ENCODE measurements around the gene DGAT2.

DGAT2 gene

GRCh38 chr11:75836417-75836816, 67.8 kb downstream of the DGAT2 start:
- DNase-seq = no peak

DNA sequence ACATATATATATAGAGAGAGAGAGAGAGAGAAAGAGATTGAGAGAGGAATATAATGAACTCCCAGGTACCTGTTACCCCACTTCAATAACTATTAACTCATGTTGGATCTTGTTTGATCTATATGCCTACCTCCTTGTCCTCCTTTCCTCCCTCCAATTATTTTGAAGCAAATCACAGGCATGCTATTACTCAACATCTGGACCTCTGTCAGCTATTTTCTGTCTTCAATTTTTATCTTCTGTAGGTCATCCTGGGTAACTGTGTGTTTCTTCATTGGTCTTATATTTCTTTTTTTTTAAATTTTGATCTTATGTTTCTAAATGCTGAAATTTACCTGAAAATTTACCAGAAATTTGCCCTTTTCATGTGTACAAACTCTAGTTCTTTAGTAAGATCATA, 71.3 kb downstream of the DGAT2 start:
- no peak for DNase-seq

DNA sequence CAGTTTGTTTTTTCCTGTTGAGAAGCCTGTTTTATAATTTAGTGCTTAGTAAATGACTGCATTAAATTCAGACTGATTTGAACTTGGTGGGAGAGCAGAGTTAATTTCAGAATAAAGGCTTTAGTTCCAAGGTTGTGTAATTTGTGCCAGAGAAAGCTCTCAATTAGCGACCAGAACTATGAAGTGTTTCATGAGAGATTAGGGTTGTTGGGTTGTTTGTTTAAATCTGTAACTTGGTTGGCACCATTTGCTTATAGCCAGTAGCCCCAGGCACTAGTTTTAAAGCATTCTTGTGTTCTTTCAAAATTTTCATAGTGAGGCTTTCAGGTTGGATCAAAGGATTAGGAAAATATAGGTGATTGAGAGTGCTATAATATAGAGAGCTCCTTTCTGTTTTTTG, 71.9 kb downstream of the DGAT2 start:
- no peak for DNase-seq

DNA sequence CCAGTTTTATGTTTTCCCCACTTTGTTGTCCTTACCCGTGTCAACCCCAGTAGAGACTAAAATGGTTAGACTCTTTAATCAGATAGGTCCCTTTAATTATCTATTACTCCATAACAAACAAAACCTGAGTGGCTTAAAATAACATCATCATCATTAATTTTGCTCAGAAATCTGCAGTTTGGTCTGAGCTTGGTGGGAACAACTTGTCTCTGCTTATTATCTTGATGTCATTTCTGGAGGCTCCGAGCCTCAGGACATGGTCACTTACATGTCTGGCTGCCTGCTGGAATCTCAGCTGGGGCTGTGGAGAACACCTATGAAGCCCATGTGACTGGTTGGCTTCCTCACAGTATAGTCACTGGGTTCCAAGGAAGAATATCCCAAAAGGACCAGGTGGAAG, 73.2 kb downstream of the DGAT2 start:
- DNase-seq = no peak

DNA sequence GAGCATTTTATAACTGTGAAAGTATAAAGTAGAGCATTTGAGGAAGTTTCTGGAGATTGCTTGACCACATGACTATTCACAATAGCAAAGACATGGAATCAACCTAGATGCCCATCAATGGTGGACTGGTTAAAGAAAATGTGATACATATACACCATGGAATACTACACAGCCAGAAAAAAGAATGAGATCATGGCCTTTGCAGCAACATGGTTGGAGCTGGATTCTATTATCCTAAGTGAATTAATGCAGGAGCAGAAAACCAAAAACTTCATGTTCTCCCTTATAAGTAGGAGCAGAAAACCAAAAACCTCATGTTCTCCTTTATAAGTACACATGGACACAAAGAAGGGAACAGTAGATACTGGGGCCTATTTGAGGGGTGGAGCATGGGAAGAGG, 76.7 kb downstream of the DGAT2 start:
- no peak for DNase-seq

GRCh38 chr11:75849894-75850293, 81.3 kb downstream of the DGAT2 start:
- DNase-seq = no peak

GRCh38 chr11:75850787-75851186, 82.2 kb downstream of the DGAT2 start:
- no peak for DNase-seq

All from activated T-cell treated with anti-CD3 and anti-CD28 coated beads for 4 hours (primary cell).